Smooth muscle cell of bladder (primary cell): Measurements from ENCODE around the gene CCNI. TPM values are rescaled to one million over a fixed set of nuclear protein-coding genes. Genes with fewer than 3 reads are reported as not detected.

Experiments used
- total RNA-seq: library from RNA; depleted of rRNA; stranded (reverse); fragments of >200 nt; gene quantifications from 2 replicates; pipeline ENCODE4 v1.2.3, GENCODE V29; 2014

The CCNI gene
- total RNA-seq = 112 and 141 TPM in 2 replicates

DNA sequence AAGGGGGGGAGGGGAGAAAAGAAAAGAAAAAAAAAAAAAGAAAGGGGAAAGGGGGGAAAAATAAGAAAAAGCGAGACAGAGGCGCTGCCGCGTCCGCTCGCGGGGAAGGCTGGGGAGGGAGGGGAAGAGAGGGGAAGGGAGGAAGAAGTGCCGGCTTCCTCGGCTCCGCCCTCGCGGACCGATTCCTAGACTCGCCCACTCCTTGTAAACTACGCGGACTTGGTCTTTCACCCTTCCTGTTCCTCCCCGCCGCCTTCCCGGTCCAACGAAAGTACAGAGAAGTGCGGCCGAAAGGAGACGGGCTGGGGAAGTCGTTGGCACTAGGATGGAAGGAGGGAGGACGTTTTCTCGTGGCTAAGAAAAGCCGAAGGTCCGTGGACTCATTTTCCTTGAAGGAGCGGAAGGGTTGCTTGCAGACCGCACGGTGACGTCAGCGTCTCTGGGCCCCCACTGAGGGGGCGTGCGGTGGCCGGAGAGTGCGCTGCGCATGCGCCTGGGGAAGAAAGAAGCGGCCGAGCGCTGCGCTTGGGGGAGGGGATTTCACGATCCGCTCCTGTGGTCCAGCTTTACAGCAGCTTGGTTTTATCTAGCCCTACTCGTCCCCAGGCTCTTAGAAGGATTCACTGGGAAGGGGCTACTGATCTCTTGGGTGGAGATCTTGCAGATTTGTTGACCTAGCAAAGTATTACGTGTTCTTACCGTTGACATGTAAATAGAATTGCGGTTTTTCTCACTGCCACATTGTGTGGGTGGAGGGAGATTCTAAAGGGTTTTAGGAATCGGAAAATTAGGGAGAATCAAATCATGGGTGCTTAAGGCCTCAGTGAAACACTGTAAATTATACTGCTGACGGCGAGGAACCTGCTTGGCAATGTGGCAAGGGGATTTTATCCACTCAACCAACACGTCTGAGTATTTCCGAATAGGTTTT, at the start of gene CCNI:
CCNI (minus strand) TSS at position 121 of the 931 bp plus-strand sequence. CDS start 9,627 bp downstream, outside the sequence.

Other genes with a start within 250 kb of the CCNI start
- not detected in 2 replicates for gene SOWAHB, start 177.8 kb downstream of the CCNI start, total RNA-seq
- gene SEPTIN11, start 126.2 kb downstream of the CCNI start, total RNA-seq = 182 and 279 TPM in 2 replicates
- gene CCNG2, start 81.2 kb upstream of the CCNI start, total RNA-seq = 18.6 and 25.4 TPM in 2 replicates